Neural cell (in vitro differentiated cells): ENCODE data around the gene GPC1.

Experiments used
- EZH2 ChIP-seq: fragments of 200-600, 300-800 bp; shearing (Covaris generic), sonication (generic); IDR thresholded peaks from 2 replicates; pipeline ENCODE4 v1.6.1; 2014; ENCODE audit warnings: antibody characterized with exemption, low read length, borderline replicate concordance, mild to moderate bottlenecking; ENCODE audit not compliant: insufficient read depth, poor library complexity, severe bottlenecking
- POLR2AphosphoS5 ChIP-seq: IDR thresholded peaks from 2 replicates; pipeline ENCODE4 v1.6.1; 2012
- RAD21 ChIP-seq: fragments of 450-650 bp; conservative IDR thresholded peaks from 2 replicates; pipeline ENCODE4 v1.6.1; 2014; ENCODE audit warnings: antibody characterized with exemption, mild to moderate bottlenecking, moderate library complexity
- TF ChIP-seq, protein P1 (sequence below): fragments of 450-650 bp; IDR thresholded peaks from 2 replicates; pipeline ENCODE4 v1.5.1; 2014; ENCODE audit warnings: antibody characterized with exemption, mild to moderate bottlenecking, moderate library complexity; ENCODE audit not compliant: poor library complexity, severe bottlenecking

DNA sequence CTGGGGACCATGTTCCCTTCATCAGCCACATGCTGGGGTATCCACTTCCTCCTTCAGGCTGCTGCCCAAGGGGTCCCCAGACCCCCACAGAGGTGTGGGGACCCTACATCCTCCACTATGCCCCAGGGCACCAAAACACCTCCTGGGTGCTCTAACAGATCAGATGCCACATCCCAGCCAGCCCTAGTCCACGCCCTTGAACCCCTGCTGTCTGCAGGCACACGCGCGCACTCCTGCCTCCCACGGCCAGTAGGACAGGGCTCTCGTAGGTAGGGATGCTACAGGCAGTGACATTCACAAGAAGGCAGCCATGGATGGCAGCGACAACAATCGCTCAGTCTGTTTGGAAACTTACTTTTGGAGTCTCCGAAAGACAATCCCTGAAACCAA lies 3.0 kb upstream of the GPC1 start:
- no peak for TF ChIP-seq POLR2AphosphoS5
- TF ChIP-seq, protein P1, sequence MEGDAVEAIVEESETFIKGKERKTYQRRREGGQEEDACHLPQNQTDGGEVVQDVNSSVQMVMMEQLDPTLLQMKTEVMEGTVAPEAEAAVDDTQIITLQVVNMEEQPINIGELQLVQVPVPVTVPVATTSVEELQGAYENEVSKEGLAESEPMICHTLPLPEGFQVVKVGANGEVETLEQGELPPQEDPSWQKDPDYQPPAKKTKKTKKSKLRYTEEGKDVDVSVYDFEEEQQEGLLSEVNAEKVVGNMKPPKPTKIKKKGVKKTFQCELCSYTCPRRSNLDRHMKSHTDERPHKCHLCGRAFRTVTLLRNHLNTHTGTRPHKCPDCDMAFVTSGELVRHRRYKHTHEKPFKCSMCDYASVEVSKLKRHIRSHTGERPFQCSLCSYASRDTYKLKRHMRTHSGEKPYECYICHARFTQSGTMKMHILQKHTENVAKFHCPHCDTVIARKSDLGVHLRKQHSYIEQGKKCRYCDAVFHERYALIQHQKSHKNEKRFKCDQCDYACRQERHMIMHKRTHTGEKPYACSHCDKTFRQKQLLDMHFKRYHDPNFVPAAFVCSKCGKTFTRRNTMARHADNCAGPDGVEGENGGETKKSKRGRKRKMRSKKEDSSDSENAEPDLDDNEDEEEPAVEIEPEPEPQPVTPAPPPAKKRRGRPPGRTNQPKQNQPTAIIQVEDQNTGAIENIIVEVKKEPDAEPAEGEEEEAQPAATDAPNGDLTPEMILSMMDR, result no peak
- no peak for TF ChIP-seq RAD21
- no peak for TF ChIP-seq EZH2
